Testis (tissue), 5 donors: Measurements from ENCODE around the gene PPIL1. TPM values are rescaled to one million over a fixed set of nuclear protein-coding genes. Genes with fewer than 3 reads are reported as not detected.

Source experiments
- DNase-seq: peaks from one replicate; pipeline ENCODE4 v3.0.0-alpha.2; 2019
- H3K27ac ChIP-seq, 2 donors: fragments of 200-600 bp; sonication (generic); one replicate each; pipeline ENCODE4 v1.5.1; 2019
- H3K27me3 ChIP-seq: fragments of 200-600 bp; sonication (generic); one replicate; pipeline ENCODE4 v1.5.1; 2019
- H3K36me3 ChIP-seq: fragments of 200-600 bp; sonication (generic); one replicate; pipeline ENCODE4 v1.5.1; 2017; ENCODE audit warnings: low read depth; ENCODE audit errors: missing control alignments
- H3K4me1 ChIP-seq: fragments of 200-600 bp; sonication (generic); one replicate; pipeline ENCODE4 v1.5.1; 2019
- H3K4me3 ChIP-seq, 2 donors: fragments of 200-600 bp; sonication (generic); one replicate each; pipeline ENCODE4 v1.5.1; 2017 to 2019
- H3K9me3 ChIP-seq: fragments of 200-600 bp; sonication (generic); one replicate; pipeline ENCODE4 v1.5.1; 2017
- CTCF ChIP-seq, 3 experiments: fragments of 450-650 bp in 2 of 3; fragments of 200-600 bp in 1 of 3; sonication (generic) in 1 of 3; IDR thresholded peaks; one replicate each; pipeline ENCODE4 v1.5.1; 2016 to 2019; ENCODE audit warnings: antibody characterized with exemption in 3 of 3, mild to moderate bottlenecking in 2 of 3, moderate library complexity in 1 of 3
- POLR2A ChIP-seq: fragments of 450-650 bp; IDR thresholded peaks from one replicate; pipeline ENCODE4 v1.6.1; 2017; ENCODE audit warnings: antibody characterized with exemption, mild to moderate bottlenecking, moderate library complexity
- WGBS, 2 donors: methylation state at CpG; one replicate each; pipeline ENCODE4 v1.1.5; 2018; 5-methylcytosine and 5-hydroxymethylcytosine counted together
- intact Hi-C: fragments of 100-400 bp; cut with DNase I; formaldehyde crosslinking; loops from one replicate; pipeline ENCODE4 v1.15.1; 2023; ENCODE audit warnings: low total_unique reads
- long read RNA-seq, 2 donors: transcript quantifications; one replicate each; lab custom pipeline, GENCODE V29; 2026
- polyA plus RNA-seq: library from polyadenylated mRNA; stranded (reverse); fragments of 350-450 nt; fragmentation: Illumina TruSeq; extraction: RNeasy Lipid Tissue Mini Kit (QIAGEN cat#74804); gene quantifications from one replicate; pipeline ENCODE4 v1.2.3, GENCODE V29; 2014; ENCODE audit warnings: low read depth, low replicate concordance; ENCODE audit not compliant: insufficient read depth
- total RNA-seq, 2 donors: library from RNA; depleted of rRNA; stranded (reverse); fragments of >200 nt; gene quantifications; one replicate each; pipeline ENCODE4 v1.2.3, GENCODE V29; 2016

PPIL1 gene
- total RNA-seq = 10 to 100 TPM; 35.0 to 39.4 TPM
- polyA plus RNA-seq = 41.2 TPM
- long read RNA-seq, donor 1, transcript PPIL1-201 (4 exons, 1,739 nt) = major isoform, 26 of 26 reads
- long read RNA-seq, donor 1, partial matches to known transcripts = 0 of 26 reads
- long read RNA-seq, donor 1, other reads (novel, unspliced or antisense) = 0 of 26 reads
- long read RNA-seq, donor 2, transcript PPIL1-201 (4 exons, 1,739 nt) = major isoform, 17 of 18 reads
- long read RNA-seq, donor 2, partial matches to known transcripts = 0 of 18 reads
- long read RNA-seq, donor 2, other reads (novel, unspliced or antisense) = 0 of 18 reads

- Histone ChIP-seq H3K4me3 (peak within 1 kb of the TSS; percentile 76 to 87), H3K27me3 (no peaks in the 10 kb centered on the region), H3K4me1 (peaks cover 12% of the 10 kb centered on the region), H3K36me3 (no peaks in the 10 kb centered on the region), H3K27ac (peak within 1 kb of the TSS; percentile 79 to 83), H3K9me3 (no peaks in the 10 kb centered on the region)
- peak; percentile 91 for DNase-seq
- TF ChIP-seq CTCF (IDR thresholded peaks at IDR 0.05) (peak in 1 of 3 experiments; percentile 1), POLR2A (no peak)
- WGBS, 2 donors = 0% methylated on average over 39 to 47 of the region's 54 CpGs
- intact Hi-C loops = no loop called here
Observed at GRCh38 chr6:36874443-36875249, at the start of gene PPIL1. Gene PPIL1 (minus strand): TSS chr6:36874803. CDS start chr6:36874772, 31 bp downstream.

- Histone ChIP-seq H3K36me3 (no peaks in the 10 kb centered on the region), H3K27ac (no peak overlapping the region), H3K27me3 (no peaks in the 10 kb centered on the region), H3K9me3 (no peaks in the 10 kb centered on the region), H3K4me1 (no peaks in the 10 kb centered on the region), H3K4me3 (no peak overlapping the region)
- 89 to 94% methylated on average over 4 of the region's 4 CpGs for WGBS, 2 donors
- DNase-seq = no peak
- intact Hi-C loops = no loop called here
- TF ChIP-seq CTCF (IDR thresholded peaks at IDR 0.05) (no peak), POLR2A (no peak)
Observed at GRCh38 chr6:36924131-36924530, 49.5 kb upstream of the PPIL1 start.

- TF ChIP-seq POLR2A (no peak), CTCF (IDR thresholded peaks at IDR 0.05) (no peak)
- no peak overlapping the region for H3K27ac ChIP-seq
Observed at GRCh38 chr6:36920546-36920945, 45.9 kb upstream of the PPIL1 start.

GRCh38 chr6:36920049-36920448 is 45.4 kb upstream of the PPIL1 start:
- 92 to 93% methylated on average over 4 of the region's 4 CpGs for WGBS, 2 donors
- Histone ChIP-seq H3K9me3 (no peaks in the 10 kb centered on the region), H3K4me3 (no peak overlapping the region), H3K36me3 (no peaks in the 10 kb centered on the region), H3K27ac (no peak overlapping the region), H3K27me3 (no peaks in the 10 kb centered on the region), H3K4me1 (peaks cover 9% of the 10 kb centered on the region)
- DNase-seq = no peak
- TF ChIP-seq POLR2A (no peak), CTCF (IDR thresholded peaks at IDR 0.05) (no peak)
- intact Hi-C loops = no loop called here

More at GRCh38 chr6:36920546-36920945, 45.9 kb upstream of the PPIL1 start:
- Histone ChIP-seq H3K27me3 (no peaks in the 10 kb centered on the region), H3K4me3 (no peak overlapping the region), H3K36me3 (no peaks in the 10 kb centered on the region), H3K4me1 (peaks cover 9% of the 10 kb centered on the region), H3K9me3 (no peaks in the 10 kb centered on the region)
- 86 to 91% methylated on average over 5 of the region's 5 CpGs for whole genome bisulfite sequencing, 2 donors
- intact Hi-C loops = no loop called here
- DNase-seq = no peak
